SK-N-SH treated with all-trans-retinoic acid at 6 μM for 48 hours (cell line): Measurements from ENCODE around the gene FAM124B.
"Not testable (repeated sequence)": the region's sequence is repeated elsewhere in the genome, so short reads cannot be mapped to it uniquely, and the experiment has no call there.

ENCODE experiments used
- ATAC-seq: fragments of 200-7000 bp; cut with Tn5 transposase; 3 replicates; pipeline ENCODE4 v1.9.1; 2020; ENCODE audit warnings: mild to moderate bottlenecking, moderate library complexity
- ARNTL ChIP-seq: fragments of 450-650 bp; formaldehyde crosslinking; IDR thresholded peaks from 2 replicates; pipeline ENCODE4 v1.5.0; 2020; ENCODE audit warnings: low read depth, mild to moderate bottlenecking, moderate library complexity, borderline replicate concordance
- BACH2 ChIP-seq: fragments of 250-450 bp; sonication (Bioruptor Pico); IDR thresholded peaks from 2 replicates; pipeline ENCODE4 v1.9.0; 2021; ENCODE audit warnings: mild to moderate bottlenecking, borderline replicate concordance
- CREB5 ChIP-seq: fragments of 250-450 bp; sonication (Bioruptor Pico); IDR thresholded peaks from 2 replicates; pipeline ENCODE4 v1.5.1; 2020; ENCODE audit warnings: low read depth, mild to moderate bottlenecking, moderate library complexity
- CSDC2 ChIP-seq: fragments of 250-450 bp; sonication (Bioruptor Pico); IDR thresholded peaks from 2 replicates; pipeline ENCODE4 v1.5.0; 2020; ENCODE audit warnings: mild to moderate bottlenecking, moderate library complexity
- ESRRG ChIP-seq: fragments of 250-450 bp; sonication (Bioruptor Pico); IDR thresholded peaks from 2 replicates; pipeline ENCODE4 v1.6.1; 2021; ENCODE audit warnings: mild to moderate bottlenecking
- GLIS3 ChIP-seq: fragments of 250-450 bp; sonication (Bioruptor Pico); IDR thresholded peaks from 2 replicates; pipeline ENCODE4 v1.5.0; 2020; ENCODE audit warnings: mild to moderate bottlenecking, moderate library complexity
- OSR1 ChIP-seq: fragments of 250-450 bp; sonication (Bioruptor Pico); IDR thresholded peaks from 2 replicates; pipeline ENCODE4 v1.8.0; 2022; ENCODE audit warnings: moderate library complexity, mild to moderate bottlenecking, inconsistent platforms
- PATZ1 ChIP-seq: fragments of 250-450 bp; sonication (Bioruptor Pico); IDR thresholded peaks from 2 replicates; pipeline ENCODE4 v1.8.0; 2020; ENCODE audit warnings: mild to moderate bottlenecking, moderate library complexity, borderline replicate concordance
- POU6F1 ChIP-seq: fragments of 250-450 bp; sonication (Bioruptor Pico); IDR thresholded peaks from 2 replicates; pipeline ENCODE4 v1.8.0; 2021; ENCODE audit warnings: low read depth, mild to moderate bottlenecking, moderate library complexity, borderline replicate concordance
- PPARA ChIP-seq: fragments of 250-450 bp; sonication (Bioruptor Pico); IDR thresholded peaks from 2 replicates; pipeline ENCODE4 v1.5.0; 2020; ENCODE audit warnings: mild to moderate bottlenecking, borderline replicate concordance
- RARB ChIP-seq: fragments of 250-450 bp; sonication (Bioruptor Pico); IDR thresholded peaks from 2 replicates; pipeline ENCODE4 v1.8.0; 2021; ENCODE audit warnings: mild to moderate bottlenecking, moderate library complexity
- SNAI2 ChIP-seq: fragments of 250-450 bp; sonication (Bioruptor Pico); IDR thresholded peaks from 2 replicates; pipeline ENCODE4 v1.5.0; 2020; ENCODE audit warnings: mild to moderate bottlenecking, moderate library complexity
- TCF4 ChIP-seq: fragments of 250-450 bp; sonication (Bioruptor Pico); IDR thresholded peaks from 2 replicates; pipeline ENCODE4 v1.8.0; 2021; ENCODE audit warnings: mild to moderate bottlenecking, moderate library complexity, borderline replicate concordance
- TOX ChIP-seq: fragments of 250-450 bp; sonication (Bioruptor Pico); IDR thresholded peaks from 2 replicates; pipeline ENCODE4 v1.8.0; 2021; ENCODE audit warnings: mild to moderate bottlenecking, moderate library complexity, borderline replicate concordance
- TSHZ2 ChIP-seq: fragments of 250-450 bp; sonication (Bioruptor Pico); IDR thresholded peaks from 2 replicates; pipeline ENCODE4 v1.5.0; 2020; ENCODE audit warnings: mild to moderate bottlenecking, moderate library complexity
- ZC3H10 ChIP-seq: fragments of 250-450 bp; sonication (Bioruptor Pico); IDR thresholded peaks from 2 replicates; pipeline ENCODE4 v1.5.1; 2021; ENCODE audit warnings: mild to moderate bottlenecking, moderate library complexity
- ZFP3 ChIP-seq: fragments of 250-450 bp; sonication (Bioruptor Pico); IDR thresholded peaks from 2 replicates; pipeline ENCODE4 v1.5.0; 2020; ENCODE audit warnings: mild to moderate bottlenecking, moderate library complexity
- ZFP30 ChIP-seq: fragments of 450-650 bp; formaldehyde crosslinking; IDR thresholded peaks from 2 replicates; pipeline ENCODE4 v1.5.0; 2022; ENCODE audit warnings: mild to moderate bottlenecking, moderate library complexity
- ZNF565 ChIP-seq: fragments of 450-650 bp; formaldehyde crosslinking; conservative IDR thresholded peaks from 2 replicates; pipeline ENCODE4 v1.5.0; 2020; ENCODE audit warnings: low read depth, mild to moderate bottlenecking, moderate library complexity
- ZNF70 ChIP-seq: fragments of 450-650 bp; formaldehyde crosslinking; IDR thresholded peaks from 2 replicates; pipeline ENCODE4 v1.5.0; 2020; ENCODE audit warnings: mild to moderate bottlenecking, moderate library complexity
- ZNF8 ChIP-seq: fragments of 450-650 bp; formaldehyde crosslinking; IDR thresholded peaks from 2 replicates; pipeline ENCODE4 v1.5.0; 2020; ENCODE audit warnings: mild to moderate bottlenecking, moderate library complexity

The FAM124B gene

GRCh38 chr2:224400174-224400810, 1.6 kb downstream of the FAM124B start:
- no peak for ATAC-seq
- TF ChIP-seq CREB5 (CRISPR knock-in tag) = no peak
- no peak for TF ChIP-seq TSHZ2
- no peak for TF ChIP-seq TCF4 (CRISPR knock-in tag)
- TF ChIP-seq POU6F1 = no peak
- no peak for TF ChIP-seq ZC3H10 (CRISPR knock-in tag)
- no peak for TF ChIP-seq ZNF8 (CRISPR knock-in tag)
- TF ChIP-seq OSR1 (CRISPR knock-in tag) = no peak
- no peak for TF ChIP-seq ZFP3 (CRISPR knock-in tag)
- no peak for TF ChIP-seq ARNTL
- no peak for TF ChIP-seq RARB (CRISPR knock-in tag)

GRCh38 chr2:224398289-224398688, 3.6 kb downstream of the FAM124B start:
- ATAC-seq = no peak
- TF ChIP-seq SNAI2 (CRISPR knock-in tag) (no peak), GLIS3 (CRISPR knock-in tag) (no peak), TSHZ2 (no peak), RARB (CRISPR knock-in tag) (no peak), ZNF70 (CRISPR knock-in tag) (no peak), TOX (no peak), CSDC2 (no peak), PPARA (no peak), BACH2 (CRISPR knock-in tag) (no peak), ARNTL (no peak), ESRRG (CRISPR knock-in tag) (no peak), PATZ1 (CRISPR knock-in tag) (no peak), ZNF565 (CRISPR knock-in tag) (no peak), CREB5 (CRISPR knock-in tag) (no peak), ZC3H10 (CRISPR knock-in tag) (no peak), ZFP30 (CRISPR knock-in tag) (no peak), ZFP3 (CRISPR knock-in tag) (no peak), ZNF8 (CRISPR knock-in tag) (no peak)

DNA sequence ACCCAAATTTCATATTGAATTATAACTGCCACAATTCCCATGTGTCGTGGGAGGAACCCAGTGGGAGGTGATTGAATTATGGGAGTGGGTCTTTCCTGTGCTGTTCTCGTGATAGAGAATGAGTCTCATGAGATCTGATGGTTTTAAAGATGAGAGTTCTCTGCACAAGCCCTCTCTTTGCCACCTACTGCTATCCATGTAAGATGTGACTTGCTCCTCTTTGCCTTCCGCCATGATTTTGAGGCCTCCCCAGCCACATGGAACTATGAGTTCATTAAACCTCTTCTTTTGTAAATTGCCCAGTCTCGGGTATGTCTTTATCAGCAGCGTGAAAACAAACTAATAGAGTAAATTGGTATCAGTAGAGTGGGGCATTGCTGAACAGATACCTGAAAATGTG, 4.8 kb downstream of the FAM124B start:
- not testable (repeated sequence) for ATAC-seq
